ENCODE measurements around the gene TRIM69. TPM values are rescaled to one million over a fixed set of nuclear protein-coding genes. Genes with fewer than 3 reads are reported as not detected.
"Not testable (repeated sequence)": the region's sequence is repeated elsewhere in the genome, so short reads cannot be mapped to it uniquely, and the experiment has no call there.

The TRIM69 gene
- total and polyA plus RNA-seq, 5 donors from 2014 or later: 38.1 to 61.5 (median 51.4) TPM

DNA sequence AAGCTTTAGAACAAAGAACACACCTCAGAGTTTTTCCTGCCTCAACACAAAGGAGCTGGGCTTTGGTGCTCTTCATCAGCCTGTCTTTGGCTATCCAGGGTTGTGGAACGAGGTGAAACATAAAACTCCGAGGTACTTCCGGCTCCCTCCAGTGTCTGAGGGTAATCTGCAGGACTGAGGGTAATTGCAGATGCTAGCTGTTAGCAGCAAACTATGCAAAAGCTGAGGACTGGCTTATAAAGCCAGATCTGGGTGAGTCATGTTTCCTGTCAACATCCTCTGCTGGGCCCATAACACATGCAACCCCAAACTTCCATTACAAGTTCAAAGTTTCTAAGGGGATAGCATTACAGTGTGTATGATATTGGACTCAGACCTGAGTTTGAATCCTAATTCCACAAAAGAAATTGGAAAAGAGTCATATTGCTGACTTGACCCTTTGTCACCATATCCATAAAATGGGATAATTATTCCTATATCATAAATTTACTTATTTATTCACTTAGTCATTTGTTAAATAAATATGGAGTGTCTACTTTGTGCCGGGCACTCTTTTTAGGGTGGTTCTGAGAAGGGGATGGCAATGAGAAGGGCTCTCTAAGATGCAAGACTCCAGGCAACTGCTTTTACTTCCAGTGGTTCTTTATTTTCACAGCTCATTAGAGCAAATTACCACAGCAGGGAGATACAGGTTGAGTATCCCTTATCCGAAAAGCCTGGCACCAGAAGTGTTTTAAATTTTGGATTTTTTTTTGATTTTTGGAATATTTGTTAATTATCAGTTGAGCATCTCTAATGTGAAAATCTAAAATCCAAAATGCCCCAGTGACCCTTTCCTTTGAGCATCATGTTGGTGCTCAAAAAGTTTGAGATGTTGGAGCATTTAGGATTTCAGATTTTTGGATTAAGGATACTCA is 9.5 kb upstream of the TRIM69 start:
- Mint-ChIP-seq H3K4me3 (peak overlapping the region; percentile 95 to 100 (median 100)), H3K36me3 (peaks cover 2% of the 10 kb centered on the region), H3K27ac (peak overlapping the region; percentile 99 to 100 (median 99)), H3K27me3 (no peaks in the 10 kb centered on the region), H3K9me3 (no peaks in the 10 kb centered on the region), H3K4me1 (peaks cover 27 to 81% (median 52%) of the 10 kb centered on the region in 4 donors)
- Histone ChIP-seq H3K27me3 (ENCODE audit: control insufficient read depth, insufficient read depth, low read length) (no peaks in the 10 kb centered on the region), H3K27ac (ENCODE audit: insufficient read depth, low read length, poor library complexity, severe bottlenecking) (peak overlapping the region; percentile 99), H3K4me1 (ENCODE audit: control insufficient read depth, insufficient read depth, low read length, poor library complexity, severe bottlenecking) (peaks cover 89% of the 10 kb centered on the region), H3K36me3 (ENCODE audit: control insufficient read depth, insufficient read depth, low read length) (peaks cover 6% of the 10 kb centered on the region), H3K9me3 (ENCODE audit: control insufficient read depth in 2 of 2, low read length in 2 of 2) (no peaks in the 10 kb centered on the region), H3K4me3 (ENCODE audit: low read depth, low read length) (peak overlapping the region; percentile 97)
- DNase-seq (peak; percentile 79 to 97 (median 86)), ATAC-seq (ENCODE audit: low read depth in 2 of 2) (peak; percentile 66 to 68)

DNA sequence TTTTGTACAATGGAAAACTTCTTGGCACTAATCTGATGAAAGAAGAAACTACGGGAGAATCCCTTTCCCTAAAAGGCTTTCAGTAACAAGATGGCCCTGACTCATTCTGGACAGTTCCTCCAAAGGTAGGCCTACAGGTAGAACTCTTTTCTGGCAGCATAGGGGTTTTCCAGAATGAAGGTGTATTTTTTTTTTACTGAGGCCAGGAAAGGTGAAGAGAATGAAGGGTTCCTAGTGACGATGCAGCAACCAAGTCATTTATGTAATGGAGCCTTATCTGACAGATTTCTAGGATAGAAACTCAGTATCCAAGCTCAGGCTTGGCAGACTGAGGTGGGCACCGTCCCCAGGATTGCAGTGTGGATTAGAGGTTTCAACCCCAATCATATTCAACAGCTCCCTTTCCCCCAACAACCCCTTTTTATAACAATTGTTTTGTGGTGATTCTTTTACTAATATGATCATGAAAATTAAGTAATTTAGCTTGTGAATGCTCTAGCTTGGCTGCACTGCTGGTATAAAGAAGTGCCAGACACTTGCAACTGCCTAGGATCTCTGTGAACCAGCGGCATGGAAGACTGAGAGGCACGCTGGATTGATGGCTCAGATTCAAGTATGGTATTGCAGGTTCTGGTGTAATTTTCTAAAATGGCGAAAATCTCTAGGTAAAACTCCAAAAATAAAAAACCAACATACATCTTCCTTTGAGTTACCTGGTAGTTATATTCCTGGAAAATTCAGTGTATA is 8.7 kb upstream of the TRIM69 start:
- Mint-ChIP-seq H3K36me3 (peaks cover 8% of the 10 kb centered on the region), H3K4me3 (peak overlapping the region; percentile 95 to 100 (median 100)), H3K27me3 (no peaks in the 10 kb centered on the region), H3K27ac (peak overlapping the region; percentile 99 to 100 (median 99)), H3K9me3 (no peaks in the 10 kb centered on the region), H3K4me1 (peaks cover 28 to 82% (median 55%) of the 10 kb centered on the region in 4 donors)
- DNase-seq: peak in 1 of 3 donors; percentile 25
- Histone ChIP-seq H3K27me3 (ENCODE audit: control insufficient read depth, insufficient read depth, low read length) (no peaks in the 10 kb centered on the region), H3K36me3 (ENCODE audit: control insufficient read depth, insufficient read depth, low read length) (peaks cover 6% of the 10 kb centered on the region), H3K4me1 (ENCODE audit: control insufficient read depth, insufficient read depth, low read length, poor library complexity, severe bottlenecking) (peaks cover 89% of the 10 kb centered on the region), H3K9me3 (ENCODE audit: control insufficient read depth in 2 of 2, low read length in 2 of 2) (no peaks in the 10 kb centered on the region), H3K27ac (ENCODE audit: insufficient read depth, low read length, poor library complexity, severe bottlenecking) (peak overlapping the region; percentile 99), H3K4me3 (ENCODE audit: low read depth, low read length) (peak overlapping the region; percentile 97)
- ATAC-seq (ENCODE audit: low read depth in 2 of 2): no peak

DNA sequence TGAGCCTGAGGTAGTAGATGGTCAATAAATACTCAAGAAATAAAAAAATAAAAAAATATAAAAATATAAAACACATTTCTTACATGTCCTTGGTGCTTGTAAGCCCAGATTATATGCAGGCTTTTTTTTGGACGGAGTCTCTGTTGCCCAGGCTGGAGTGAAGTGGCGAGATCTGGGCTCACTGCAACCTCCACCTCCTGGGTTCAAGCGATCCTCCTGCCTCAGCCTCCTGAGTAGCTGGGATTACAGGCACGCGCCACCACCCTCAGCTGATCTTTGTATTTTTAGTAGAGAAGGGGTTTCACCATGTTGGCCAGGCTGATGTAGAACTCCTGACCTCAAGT is 8.1 kb upstream of the TRIM69 start:
- not testable (repeated sequence) for H3K27me3 Mint-ChIP-seq; ATAC-seq (ENCODE audit: low read depth in 2 of 2); H3K9me3 Mint-ChIP-seq; H3K27me3 ChIP-seq (ENCODE audit: control insufficient read depth, insufficient read depth, low read length); H3K9me3 ChIP-seq (ENCODE audit: control insufficient read depth in 2 of 2, low read length in 2 of 2); H3K36me3 ChIP-seq (ENCODE audit: control insufficient read depth, insufficient read depth, low read length); H3K36me3 Mint-ChIP-seq
- Histone ChIP-seq H3K4me3 (ENCODE audit: low read depth, low read length) (peak overlapping the region; percentile 97), H3K4me1 (ENCODE audit: control insufficient read depth, insufficient read depth, low read length, poor library complexity, severe bottlenecking) (peaks cover 83% of the 10 kb centered on the region), H3K27ac (ENCODE audit: insufficient read depth, low read length, poor library complexity, severe bottlenecking) (peak overlapping the region; percentile 99)
- Mint-ChIP-seq H3K4me1 (peaks cover 28 to 84% (median 55%) of the 10 kb centered on the region in 4 donors), H3K4me3 (peak overlapping the region; percentile 95 to 100 (median 100)), H3K27ac (peak overlapping the region; percentile 99 to 100 (median 99))
- DNase-seq: peak in 1 of 3 donors; percentile 48

DNA sequence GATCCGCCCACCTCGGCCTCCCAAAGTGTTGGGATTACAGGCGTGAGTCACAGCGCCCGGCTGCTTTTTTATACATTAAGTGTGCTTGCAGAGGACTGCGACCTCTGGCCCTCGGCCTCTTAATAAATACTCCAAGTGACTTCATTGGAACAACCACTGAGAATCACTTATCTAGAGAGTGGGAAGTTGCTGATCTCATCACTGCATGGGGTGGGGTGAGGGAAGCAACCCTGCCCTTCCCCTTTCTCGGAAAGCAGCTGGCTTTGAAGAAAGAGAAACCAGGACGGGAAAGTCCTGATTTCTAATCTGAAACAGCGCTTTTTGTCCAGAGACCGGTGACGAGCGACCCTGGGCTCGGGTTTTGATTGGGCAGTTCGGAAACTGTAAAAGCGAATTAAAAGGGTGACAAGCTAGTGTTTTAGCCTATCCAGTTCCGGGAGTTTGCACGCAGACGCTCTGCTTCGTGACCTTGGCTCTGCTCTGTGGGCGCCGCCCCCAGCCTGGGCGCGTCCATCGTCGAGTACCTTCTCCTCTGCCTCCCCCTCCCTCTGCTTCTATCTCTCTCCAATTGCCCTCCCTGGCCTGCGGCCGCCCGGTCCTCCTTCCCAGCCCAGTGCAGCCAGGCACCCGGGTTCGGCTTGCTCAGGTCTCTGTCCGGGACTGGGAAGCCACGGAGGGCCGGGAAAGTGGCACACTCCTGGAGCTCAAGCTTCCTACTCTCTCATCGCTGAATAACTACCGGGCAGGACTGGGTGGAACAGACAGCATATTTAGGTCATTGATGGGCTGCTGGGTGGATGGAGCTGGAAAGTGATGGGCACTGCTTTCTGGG is 7.5 kb upstream of the TRIM69 start:
- Mint-ChIP-seq H3K27me3 (no peaks in the 10 kb centered on the region), H3K27ac (peak overlapping the region; percentile 98 to 100 (median 99)), H3K36me3 (peaks cover 8% of the 10 kb centered on the region), H3K4me3 (peak overlapping the region; percentile 95 to 100 (median 99)), H3K4me1 (peaks cover 28 to 84% (median 59%) of the 10 kb centered on the region in 4 donors), H3K9me3 (no peaks in the 10 kb centered on the region)
- H3K27me3 ChIP-seq (ENCODE audit: control insufficient read depth, insufficient read depth, low read length): no peaks in the 10 kb centered on the region
- peak; percentile 82 to 85 for ATAC-seq (ENCODE audit: low read depth in 2 of 2)
- no peaks in the 10 kb centered on the region for H3K9me3 ChIP-seq (ENCODE audit: control insufficient read depth in 2 of 2, low read length in 2 of 2)
- H3K4me3 ChIP-seq (ENCODE audit: low read depth, low read length): peak overlapping the region; percentile 97
- peak overlapping the region; percentile 99 for H3K27ac ChIP-seq (ENCODE audit: insufficient read depth, low read length, poor library complexity, severe bottlenecking)
- H3K36me3 ChIP-seq (ENCODE audit: control insufficient read depth, insufficient read depth, low read length): peaks cover 6% of the 10 kb centered on the region
- DNase-seq: peak; percentile 94 to 99 (median 96)
- peaks cover 80% of the 10 kb centered on the region for H3K4me1 ChIP-seq (ENCODE audit: control insufficient read depth, insufficient read depth, low read length, poor library complexity, severe bottlenecking)

DNA sequence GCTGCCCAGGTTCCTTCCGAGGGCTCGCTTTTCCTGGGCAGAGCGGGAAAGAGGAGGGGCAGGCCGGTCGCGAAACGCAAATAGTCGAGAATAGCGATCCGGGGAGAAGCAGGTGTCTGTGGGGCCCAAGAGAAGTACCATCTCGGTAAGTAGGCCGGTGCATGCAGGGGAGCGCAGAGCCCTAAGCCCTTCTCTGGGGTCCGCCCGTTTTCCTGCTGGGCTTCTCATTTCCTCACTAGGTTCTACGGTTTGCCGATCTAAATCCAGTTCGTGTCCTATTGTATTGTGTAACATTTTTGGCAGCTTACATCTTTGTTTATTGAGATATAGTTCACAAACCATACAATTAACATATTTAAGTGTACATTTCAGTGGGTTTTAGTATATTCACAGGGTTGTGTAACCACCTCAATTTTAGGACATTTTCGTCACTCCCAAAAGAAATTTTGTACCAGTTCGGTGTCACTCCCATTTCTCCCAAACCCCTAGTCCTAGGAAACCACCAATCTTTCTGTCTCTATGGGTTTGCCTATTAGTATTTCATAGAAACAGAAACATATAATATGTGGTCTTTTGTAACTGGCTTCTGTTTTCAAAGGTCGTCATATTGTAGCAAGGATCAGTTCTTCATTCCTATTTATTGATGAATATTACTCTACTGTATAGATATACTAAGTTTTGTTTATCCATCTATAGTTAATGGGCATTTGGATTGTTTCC is 6.8 kb upstream of the TRIM69 start:
- Mint-ChIP-seq H3K4me1 (peaks cover 22 to 81% (median 57%) of the 10 kb centered on the region in 4 donors), H3K9me3 (no peaks in the 10 kb centered on the region), H3K27me3 (no peaks in the 10 kb centered on the region), H3K36me3 (peaks cover 8% of the 10 kb centered on the region), H3K4me3 (peak overlapping the region; percentile 95 to 100 (median 99)), H3K27ac (peak overlapping the region; percentile 98 to 100 (median 99))
- DNase-seq (peak in 1 of 3 donors; percentile 68), ATAC-seq (ENCODE audit: low read depth in 2 of 2) (no peak)
- Histone ChIP-seq H3K27me3 (ENCODE audit: control insufficient read depth, insufficient read depth, low read length) (no peaks in the 10 kb centered on the region), H3K4me1 (ENCODE audit: control insufficient read depth, insufficient read depth, low read length, poor library complexity, severe bottlenecking) (peaks cover 80% of the 10 kb centered on the region), H3K4me3 (ENCODE audit: low read depth, low read length) (peak overlapping the region; percentile 97), H3K36me3 (ENCODE audit: control insufficient read depth, insufficient read depth, low read length) (peaks cover 6% of the 10 kb centered on the region), H3K27ac (ENCODE audit: insufficient read depth, low read length, poor library complexity, severe bottlenecking) (peak overlapping the region; percentile 99), H3K9me3 (ENCODE audit: control insufficient read depth in 2 of 2, low read length in 2 of 2) (no peaks in the 10 kb centered on the region)

DNA sequence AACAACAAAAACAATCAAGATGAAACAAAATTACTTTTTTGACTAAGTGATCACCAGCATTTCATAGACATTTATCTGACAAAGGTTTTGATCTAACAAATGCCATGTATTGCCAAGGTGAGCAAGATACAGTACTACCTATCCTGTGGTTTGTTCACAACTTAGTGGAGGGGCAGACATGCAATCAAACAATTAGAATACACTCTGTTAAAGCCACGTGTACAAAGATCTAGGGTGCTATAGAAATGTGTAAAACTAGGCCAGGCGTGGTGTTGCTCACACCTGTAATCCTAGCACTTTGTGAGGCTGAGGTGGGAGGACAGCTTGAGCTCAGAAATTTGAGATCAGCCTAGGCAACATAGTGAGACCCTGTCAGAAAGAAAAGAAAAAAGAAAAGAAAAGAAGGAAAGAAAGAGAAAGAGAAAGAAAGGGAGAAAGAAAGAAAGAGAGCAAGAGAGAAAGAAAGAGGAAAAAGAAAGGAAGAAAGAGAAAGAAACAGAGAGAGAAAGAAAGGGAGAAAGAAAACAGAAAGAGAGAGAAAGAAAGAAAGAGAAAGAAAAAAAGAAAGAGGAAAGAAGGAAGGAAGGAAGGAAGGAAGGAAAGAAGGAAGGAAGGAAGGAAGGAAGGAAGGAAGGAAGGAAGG is 1.4 kb upstream of the TRIM69 start:
- H3K27me3 ChIP-seq (ENCODE audit: control insufficient read depth, insufficient read depth, low read length): no peaks in the 10 kb centered on the region
- peaks cover 6% of the 10 kb centered on the region for H3K36me3 ChIP-seq (ENCODE audit: control insufficient read depth, insufficient read depth, low read length)
- H3K4me3 ChIP-seq (ENCODE audit: low read depth, low read length): peak overlapping the region; percentile 87
- DNase-seq (no peak), ATAC-seq (ENCODE audit: low read depth in 2 of 2) (peak in 1 of 2 donors; percentile 24)
- H3K27me3 Mint-ChIP-seq: no peaks in the 10 kb centered on the region
- H3K4me1 ChIP-seq (ENCODE audit: control insufficient read depth, insufficient read depth, low read length, poor library complexity, severe bottlenecking): peaks cover 76% of the 10 kb centered on the region
- H3K36me3 Mint-ChIP-seq: peaks cover 8% of the 10 kb centered on the region
- peak overlapping the region; percentile 91 to 99 (median 98) for H3K27ac Mint-ChIP-seq
- peaks cover 45 to 85% (median 66%) of the 10 kb centered on the region in 4 donors for H3K4me1 Mint-ChIP-seq
- H3K27ac ChIP-seq (ENCODE audit: insufficient read depth, low read length, poor library complexity, severe bottlenecking): peak overlapping the region; percentile 87
- peak overlapping the region; percentile 85 to 97 (median 90) for H3K4me3 Mint-ChIP-seq
- H3K9me3 ChIP-seq (ENCODE audit: control insufficient read depth in 2 of 2, low read length in 2 of 2): no peaks in the 10 kb centered on the region
- no peaks in the 10 kb centered on the region for H3K9me3 Mint-ChIP-seq

Measured in CD4-positive, CD25-positive, alpha-beta regulatory T cell (primary cell).